Tibial nerve (tissue), 3 donors: Measurements from ENCODE around the gene ATP8A1.

Experiments
- EP300 ChIP-seq, 2 donors: sonication (generic); formaldehyde crosslinking; IDR thresholded peaks; one replicate each; pipeline ENCODE4 v1.6.1; 2017; ENCODE audit warnings: antibody characterized with exemption in 2 of 2, mild to moderate bottlenecking in 1 of 2
- POLR2A ChIP-seq, 2 donors: fragments of 450-650 bp; IDR thresholded peaks; one replicate each; pipeline ENCODE4 v1.6.1; 2017; ENCODE audit warnings: antibody characterized with exemption in 2 of 2, mild to moderate bottlenecking in 2 of 2, moderate library complexity in 2 of 2

GRCh38 chr4:42636645-42636949 is 20.3 kb downstream of the ATP8A1 start:
- TF ChIP-seq POLR2A (IDR thresholded peaks at IDR 0.05) (no peak), EP300 (IDR thresholded peaks at IDR 0.05) (no peak)
